SK-N-MC (cell line): Measurements from ENCODE around the gene CELA2B.
"Not testable (repeated sequence)": the region's sequence is repeated elsewhere in the genome, so short reads cannot be mapped to it uniquely, and the experiment has no call there.

Source experiments
- DNase-seq: peaks from one replicate; pipeline ENCODE4 v3.0.0-alpha.2; 2011; ENCODE audit warnings: low read depth, low spot score
- H3K27ac ChIP-seq: fragments of 200-600 bp; sonication (generic); 2 replicates; pipeline ENCODE4 v1.5.1; 2016; ENCODE audit warnings: mixed run types
- H3K36me3 ChIP-seq: fragments of 200-600 bp; sonication (generic); 2 replicates; pipeline ENCODE4 v1.6.1; 2017; ENCODE audit warnings: antibody characterized with exemption, low read length, mixed read lengths; ENCODE audit not compliant: insufficient read depth
- H3K4me3 ChIP-seq: fragments of 200-600 bp; sonication (generic); 2 replicates; pipeline ENCODE4 v1.5.1; 2016
- H3K9ac ChIP-seq: fragments of 200-600 bp; sonication (generic); 2 replicates; pipeline ENCODE4 v1.8.0; 2017; ENCODE audit warnings: mixed run types, mixed read lengths; ENCODE audit not compliant: insufficient read length
- H3K9me3 ChIP-seq: fragments of 200-600 bp; sonication (generic); 2 replicates; pipeline ENCODE4 v1.6.1; 2017; ENCODE audit warnings: low read depth, mild to moderate bottlenecking, antibody characterized with exemption, low read length, moderate library complexity, mixed read lengths
- EZH2 ChIP-seq: fragments of 200-600 bp; sonication (generic); IDR thresholded peaks from one replicate; pipeline ENCODE4 v1.6.1; 2017; ENCODE audit warnings: antibody characterized with exemption
- FOXP2 ChIP-seq: optimal IDR thresholded peaks from 2 replicates; pipeline ENCODE3; 2011; ENCODE audit warnings: mild to moderate bottlenecking, moderate library complexity; ENCODE audit not compliant: insufficient read depth; ENCODE audit errors: extremely low read length, control extremely low read depth
- POLR2AphosphoS5 ChIP-seq: IDR thresholded peaks from 2 replicates; pipeline ENCODE4 v1.6.1; 2012; ENCODE audit warnings: mild to moderate bottlenecking, low read depth, low read length, borderline replicate concordance

The CELA2B gene

DNA sequence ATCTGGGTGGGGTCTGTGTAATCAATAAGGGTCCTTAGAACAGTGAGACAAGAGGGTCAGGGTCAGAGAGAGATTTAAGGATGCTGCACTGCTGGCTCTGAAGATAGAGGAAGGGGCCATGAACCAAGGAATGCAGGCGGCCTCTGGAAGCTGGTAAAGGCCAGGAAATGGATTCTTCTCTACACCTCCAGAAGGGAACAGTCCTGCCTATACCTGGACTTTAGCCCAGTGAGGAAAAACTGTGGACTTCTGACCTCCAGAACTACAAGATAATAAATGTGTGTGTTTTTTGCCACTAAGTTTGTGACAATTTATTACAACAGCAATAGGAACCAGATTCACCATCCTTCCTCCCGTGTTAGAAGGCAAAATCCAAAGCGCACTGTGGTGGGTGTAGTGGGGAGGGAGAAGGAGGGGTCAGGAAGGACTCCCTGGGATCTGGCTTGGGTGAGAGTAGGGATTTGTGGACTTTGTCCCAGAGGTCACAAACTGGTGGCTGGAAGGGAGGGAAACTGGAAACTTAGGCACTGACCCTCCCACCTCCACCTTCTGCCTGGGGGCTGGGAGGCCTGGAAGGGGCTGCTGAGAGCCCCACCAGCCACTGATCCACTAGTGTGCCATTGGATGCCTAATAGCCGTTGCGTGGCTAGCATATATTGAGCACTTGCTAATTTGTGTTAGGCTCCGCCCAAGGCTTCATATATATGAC, 24.7 kb upstream of the CELA2B start:
- H3K27ac ChIP-seq: no peak overlapping the region
- no peak overlapping the region for H3K4me3 ChIP-seq
- TF ChIP-seq POLR2AphosphoS5 (no peak), EZH2 (no peak), FOXP2 (no peak)
- no peak for DNase-seq
- no peaks in the 10 kb centered on the region for H3K9me3 ChIP-seq
- H3K9ac ChIP-seq: no peak overlapping the region
- no peaks in the 10 kb centered on the region for H3K36me3 ChIP-seq

DNA sequence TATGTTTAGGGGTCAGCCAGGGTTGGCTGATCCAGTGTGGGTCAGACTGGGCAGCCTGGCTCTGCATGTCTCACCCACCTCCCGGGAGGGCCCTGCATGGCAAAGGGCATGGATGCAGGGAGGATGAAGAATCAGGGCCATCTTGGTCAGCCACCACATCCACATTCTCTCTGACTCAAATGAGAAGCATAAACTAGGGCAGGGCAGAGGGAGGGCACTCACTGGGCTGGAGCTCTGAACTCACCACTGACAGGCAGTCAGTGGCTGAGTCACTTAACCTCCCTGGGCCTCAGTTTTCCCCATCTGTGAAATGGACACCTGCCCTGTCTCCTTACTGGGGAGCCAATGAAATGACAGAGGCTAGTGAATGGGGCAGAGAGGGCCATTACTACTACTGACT, 23.7 kb upstream of the CELA2B start:
- Histone ChIP-seq H3K9ac (no peak overlapping the region), H3K27ac (no peak overlapping the region)

DNA sequence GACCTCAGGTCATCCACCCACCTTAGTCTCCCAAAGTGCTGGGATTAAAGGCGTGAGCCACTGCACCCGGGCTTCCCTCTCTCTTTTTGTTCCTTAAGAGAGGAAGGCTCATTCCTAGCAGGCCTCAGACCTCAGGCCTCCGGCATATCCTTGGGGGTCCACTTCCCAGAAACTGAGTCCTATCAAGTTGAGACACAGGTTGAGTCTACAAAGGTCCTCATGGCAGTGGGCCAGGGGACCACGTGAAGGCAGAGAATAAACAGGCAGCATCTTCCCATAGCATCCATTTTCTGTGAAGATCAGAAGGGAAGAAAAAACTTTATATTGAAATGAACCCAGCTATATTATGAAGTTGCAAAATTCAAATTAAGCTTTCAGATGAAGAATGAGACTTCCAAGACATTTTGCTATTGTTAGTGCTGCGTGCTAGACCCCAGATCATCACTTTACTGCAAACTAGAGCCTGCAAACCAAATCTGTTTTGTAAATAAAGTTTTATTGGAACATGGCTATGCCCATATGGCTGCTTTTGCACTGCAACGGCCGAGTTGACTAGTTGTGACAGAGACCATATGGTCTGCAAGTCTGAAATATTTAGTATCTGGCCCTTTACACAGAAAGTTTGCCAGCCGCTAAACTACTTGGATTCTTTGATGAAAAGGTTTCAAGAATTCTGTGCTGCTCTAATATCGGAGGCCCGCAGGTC, 22.9 kb upstream of the CELA2B start:
- Histone ChIP-seq H3K9me3 (no peaks in the 10 kb centered on the region), H3K36me3 (no peaks in the 10 kb centered on the region), H3K4me3 (no peak overlapping the region), H3K27ac (no peak overlapping the region; the same call in 1 of the 2 replicates), H3K9ac (no peak overlapping the region)
- no peak for DNase-seq
- no peak for TF ChIP-seq POLR2AphosphoS5

More for the DNA sequence above, 23.7 kb upstream of the CELA2B start:
- DNase-seq: no peak
- no peaks in the 10 kb centered on the region for H3K9me3 ChIP-seq
- no peak overlapping the region for H3K4me3 ChIP-seq
- TF ChIP-seq FOXP2 (no peak), POLR2AphosphoS5 (no peak), EZH2 (no peak)
- no peaks in the 10 kb centered on the region for H3K36me3 ChIP-seq

DNA sequence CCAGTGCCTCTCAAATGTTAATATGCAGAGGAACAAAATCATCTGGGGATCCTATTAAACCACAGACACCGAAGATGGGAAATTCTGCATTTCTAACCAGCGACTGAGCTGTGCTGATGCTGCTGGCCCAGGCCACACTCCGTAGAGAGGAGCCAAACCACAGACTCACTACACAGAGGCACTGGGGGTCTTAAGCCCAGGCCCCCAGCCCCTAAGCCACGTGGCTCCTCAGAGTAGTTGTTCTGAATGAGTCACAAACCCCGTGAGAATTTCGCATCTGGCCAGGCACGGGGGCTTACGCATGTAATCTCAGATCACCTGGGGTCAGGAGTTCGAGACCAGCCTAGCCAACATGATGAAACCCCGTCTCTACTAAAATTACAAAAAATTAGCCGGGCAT, 22.2 kb upstream of the CELA2B start:
- DNase-seq: no peak
- Histone ChIP-seq H3K4me3 (no peak overlapping the region), H3K9me3 (no peaks in the 10 kb centered on the region), H3K27ac (no peak overlapping the region), H3K36me3 (no peaks in the 10 kb centered on the region), H3K9ac (no peak overlapping the region)
- TF ChIP-seq EZH2: no peak
- TF ChIP-seq POLR2AphosphoS5: no peak
- TF ChIP-seq FOXP2: no peak

DNA sequence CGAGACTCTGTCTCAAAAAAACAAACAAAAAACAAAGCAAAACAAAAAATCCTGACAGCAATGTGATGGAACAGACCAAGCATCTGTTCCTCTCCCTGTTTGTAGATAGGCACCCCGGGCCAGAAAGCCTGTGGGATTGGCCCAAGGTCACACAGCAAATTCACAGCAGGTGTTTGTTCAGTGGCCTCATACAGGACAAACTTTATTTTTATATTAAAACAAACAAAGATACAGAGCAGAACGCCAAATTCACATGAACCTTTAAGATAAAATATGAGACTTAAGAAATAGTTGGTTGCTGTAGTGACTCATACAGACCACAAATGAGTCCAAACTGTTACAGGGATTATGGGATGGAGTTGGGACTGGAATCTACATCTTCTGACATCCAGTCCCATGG, 21.6 kb upstream of the CELA2B start:
- Histone ChIP-seq H3K4me3 (no peak overlapping the region), H3K36me3 (no peaks in the 10 kb centered on the region), H3K27ac (no peak overlapping the region), H3K9me3 (no peaks in the 10 kb centered on the region), H3K9ac (no peak overlapping the region)
- TF ChIP-seq FOXP2 (no peak), POLR2AphosphoS5 (no peak), EZH2 (no peak)
- no peak for DNase-seq

DNA sequence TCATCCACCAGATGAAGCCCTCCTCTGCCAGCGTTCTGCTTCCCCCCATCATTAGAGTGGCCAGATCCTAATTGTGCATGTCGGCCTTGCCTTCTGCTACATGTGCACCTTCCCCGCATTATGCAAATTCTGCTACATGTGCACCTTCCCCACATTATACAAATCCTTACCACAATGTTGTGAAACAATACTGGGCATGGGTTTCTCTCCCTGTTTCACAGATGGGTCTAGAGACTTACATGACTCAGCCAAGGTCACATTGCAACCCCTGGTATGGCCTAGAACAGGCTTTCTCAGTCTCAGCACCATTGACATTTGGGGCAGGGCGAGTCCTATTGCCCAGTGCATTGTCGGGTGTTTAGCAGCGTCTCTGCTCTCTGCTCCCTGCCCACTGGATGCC, 20.4 kb upstream of the CELA2B start:
- no peak for TF ChIP-seq POLR2AphosphoS5
- no peak for TF ChIP-seq FOXP2
- TF ChIP-seq EZH2: no peak
- no peak overlapping the region for H3K4me3 ChIP-seq
- H3K36me3 ChIP-seq: no peaks in the 10 kb centered on the region
- DNase-seq: no peak
- H3K27ac ChIP-seq: no peak overlapping the region
- no peaks in the 10 kb centered on the region for H3K9me3 ChIP-seq
- no peak overlapping the region for H3K9ac ChIP-seq

DNA sequence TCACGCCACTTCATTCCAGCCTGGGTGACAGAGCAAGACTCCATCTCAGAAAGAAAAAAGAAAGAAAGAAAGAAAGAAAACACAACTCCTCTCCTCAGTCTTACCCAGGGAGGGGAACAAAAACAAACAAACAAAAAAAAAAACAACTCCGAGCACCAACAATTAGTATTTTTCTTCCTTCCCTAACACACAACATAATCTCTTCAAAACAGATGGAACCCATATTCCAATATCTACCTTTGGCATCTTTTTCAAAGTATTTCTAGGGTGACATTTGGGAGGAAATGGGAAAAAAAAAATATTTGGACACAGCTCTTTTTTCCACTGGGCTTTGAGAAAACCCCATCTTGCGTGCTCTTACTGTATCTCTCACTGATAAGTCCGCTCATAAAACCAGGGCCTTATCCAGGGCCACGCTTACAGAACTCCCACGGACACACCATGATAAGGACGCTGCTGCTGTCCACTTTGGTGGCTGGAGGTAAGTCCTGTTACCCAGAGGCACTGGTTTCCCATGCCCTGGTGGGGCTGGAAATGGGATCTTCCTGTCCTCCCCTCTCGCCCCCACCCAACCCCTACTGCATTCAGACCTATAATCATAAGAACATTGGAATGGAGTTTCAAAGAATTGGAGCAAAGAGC, 19.5 kb upstream of the CELA2B start, which contains the start of gene CELA2A:
Gene CELA2A, plus strand, starts transcription at position 420 of the 642 bp plus-strand sequence. Its CDS starts 22 bp downstream, at position 442.
- TF ChIP-seq FOXP2: no peak
- no peak for TF ChIP-seq POLR2AphosphoS5
- TF ChIP-seq EZH2: no peak
- Histone ChIP-seq H3K9ac (no peak within 1 kb of the TSS), H3K4me3 (no peak within 1 kb of the TSS), H3K36me3 (no peaks in the 10 kb centered on the region), H3K27ac (no peak within 1 kb of the TSS), H3K9me3 (no peaks in the 10 kb centered on the region)
- no peak for DNase-seq

DNA sequence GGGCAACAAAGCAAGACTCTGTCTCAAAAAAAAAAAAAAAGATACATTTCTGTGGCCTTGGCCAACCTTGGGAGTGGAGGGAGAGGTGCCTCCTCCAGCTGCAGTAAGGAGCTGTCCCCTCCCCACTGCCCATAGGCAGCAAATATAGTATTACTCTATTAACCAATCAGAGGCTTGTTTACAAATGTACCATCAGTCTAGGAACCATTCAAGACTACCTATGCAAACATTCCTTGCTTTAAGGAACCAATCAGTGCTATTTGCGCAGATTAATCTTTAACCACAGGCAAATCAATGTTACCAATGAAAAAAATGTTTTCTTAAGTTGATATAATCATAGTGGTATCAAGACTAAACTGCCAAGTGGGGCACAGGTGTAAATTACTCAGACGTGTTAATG, 18.3 kb upstream of the CELA2B start:
- Histone ChIP-seq H3K36me3 (no peaks in the 10 kb centered on the region), H3K27ac (no peak overlapping the region), H3K9ac (no peak overlapping the region), H3K9me3 (no peaks in the 10 kb centered on the region), H3K4me3 (no peak overlapping the region)
- DNase-seq: no peak
- TF ChIP-seq POLR2AphosphoS5: no peak
- TF ChIP-seq FOXP2: no peak
- no peak for TF ChIP-seq EZH2

DNA sequence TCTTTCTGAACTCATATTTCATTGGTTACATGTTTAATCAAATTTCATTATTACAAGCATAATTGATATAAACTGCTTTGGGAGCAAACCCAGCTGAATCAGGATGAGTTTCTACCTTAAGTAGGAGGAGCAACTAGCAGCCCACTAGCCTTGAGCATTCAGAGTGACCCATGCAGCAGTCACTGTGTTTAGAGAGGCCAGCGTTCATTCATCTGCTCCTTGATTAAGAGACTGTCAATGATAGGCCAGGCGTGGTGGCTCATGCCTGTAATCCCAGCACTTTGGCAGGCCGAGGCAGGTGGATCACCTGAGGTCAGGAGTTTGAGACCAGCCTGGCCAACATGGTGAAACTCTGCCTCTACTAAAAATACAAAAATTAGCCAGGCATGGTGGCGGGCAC, 17.5 kb upstream of the CELA2B start:
- H3K27ac ChIP-seq, DNase-seq, H3K9me3 ChIP-seq, H3K4me3 ChIP-seq, H3K36me3 ChIP-seq, H3K9ac ChIP-seq: not testable (repeated sequence)
